ENCODE measurements around the gene BCL11A.
"Not testable (repeated sequence)": the region's sequence is repeated elsewhere in the genome, so short reads cannot be mapped to it uniquely, and the experiment has no call there.

Gene BCL11A

DNA sequence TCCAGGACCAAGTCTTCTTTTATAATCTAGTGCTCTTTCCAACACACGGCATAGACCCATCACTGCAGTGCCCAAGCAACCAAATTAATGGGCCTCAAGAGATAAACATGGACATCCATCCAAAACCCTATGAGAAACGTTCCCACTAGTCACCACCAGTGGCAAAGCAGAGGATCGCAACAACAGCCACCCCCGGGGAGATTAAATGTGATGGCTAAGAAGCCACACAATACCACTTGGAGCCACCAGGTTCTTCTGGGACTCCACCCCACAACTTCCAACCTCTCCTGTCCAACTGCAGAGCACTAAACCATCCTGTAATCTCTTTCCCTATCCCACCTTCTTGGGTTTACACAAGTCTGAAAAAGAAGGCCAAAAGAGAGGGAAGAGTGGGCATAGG is 123.8 kb downstream of the BCL11A start:
- in situ Hi-C loops (cut with MboI; ENCODE audit: low pct_unique_long_range_greater_than_20kb, low sequenced_read_pairs), result no loop called here
- DNase-seq, result no peak

DNA sequence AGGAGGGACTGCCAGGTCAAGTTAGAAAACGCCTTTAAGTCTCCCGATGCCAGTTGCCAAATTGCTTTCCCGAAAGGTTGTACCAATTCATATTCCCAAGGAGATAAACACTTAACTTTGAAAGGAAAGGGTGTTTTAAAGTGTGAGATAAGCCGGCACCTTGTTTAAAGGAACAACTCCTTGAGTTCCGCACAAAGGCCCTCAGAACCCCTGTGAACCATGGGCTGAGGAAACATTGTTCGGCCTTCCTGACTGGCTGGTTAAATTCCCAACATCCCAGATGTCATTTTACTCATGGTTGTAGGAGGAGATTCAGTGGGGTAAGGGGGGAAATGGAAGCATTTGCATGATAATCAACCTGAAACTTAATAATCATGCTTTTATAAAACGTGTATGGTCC is 126.6 kb downstream of the BCL11A start:
- DNase-seq, result no peak
- in situ Hi-C loops (cut with MboI; ENCODE audit: low pct_unique_long_range_greater_than_20kb, low sequenced_read_pairs), result no loop called here

DNA sequence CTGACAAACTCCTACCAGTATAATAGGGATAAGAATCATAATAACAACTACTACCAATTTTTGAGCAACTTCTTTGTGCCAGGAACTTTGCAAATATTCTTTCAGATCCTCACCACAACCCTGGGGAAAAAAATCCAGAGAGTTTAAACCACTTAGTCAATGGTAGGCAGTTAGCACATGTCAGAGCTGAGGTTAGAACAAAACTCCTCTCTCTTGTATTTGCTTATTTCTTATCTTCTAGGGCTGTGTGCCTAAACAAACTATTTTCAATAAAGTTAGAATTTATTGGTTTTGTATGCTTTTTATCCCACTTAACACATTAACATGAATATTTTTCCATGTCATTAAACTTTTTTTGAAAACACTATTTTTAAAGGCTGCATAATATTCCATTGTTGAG is 127.1 kb downstream of the BCL11A start:
- DNase-seq, result no peak
- in situ Hi-C loops (cut with MboI; ENCODE audit: low pct_unique_long_range_greater_than_20kb, low sequenced_read_pairs), result no loop called here

DNA sequence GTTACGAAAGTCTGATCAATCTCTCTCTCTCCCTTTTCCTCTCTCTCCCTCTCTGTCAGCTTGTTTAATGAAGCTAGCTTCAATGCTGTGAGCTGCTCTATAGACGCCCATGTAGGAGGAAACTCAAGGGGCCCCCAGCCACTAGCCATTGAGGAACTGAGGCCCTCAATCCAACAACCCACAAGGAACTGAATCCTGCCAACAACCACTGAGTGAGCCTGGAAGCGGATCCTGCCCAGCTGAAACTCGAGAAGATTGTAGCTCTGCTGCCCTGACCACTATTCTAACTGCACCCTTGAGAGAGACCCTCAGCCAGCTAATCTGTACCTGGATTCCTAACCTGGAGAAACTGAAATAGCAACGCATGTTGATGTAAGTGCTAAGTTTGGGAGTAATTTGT is 129.2 kb downstream of the BCL11A start:
- DNase-seq, result peak; percentile 24
- in situ Hi-C loops (cut with MboI; ENCODE audit: low pct_unique_long_range_greater_than_20kb, low sequenced_read_pairs), result no loop called here

DNA sequence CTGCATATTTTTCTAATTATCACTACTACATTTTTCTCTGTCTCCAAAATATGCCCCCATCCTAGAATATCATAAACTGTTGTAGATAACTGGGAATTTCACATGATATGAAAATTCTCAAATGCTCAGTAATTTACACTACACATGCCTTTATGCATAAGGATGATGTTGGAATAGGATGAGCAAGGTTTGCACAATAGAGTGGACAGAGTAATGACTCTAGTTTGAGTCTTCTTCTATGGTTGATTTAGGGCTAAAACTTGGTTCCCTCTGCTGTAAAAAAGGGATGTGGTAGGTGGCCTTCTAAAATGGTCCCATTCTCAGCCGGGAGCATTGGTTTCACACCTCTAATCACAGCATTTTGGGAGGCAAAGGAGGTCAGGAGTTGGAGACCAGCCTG is 129.9 kb downstream of the BCL11A start:
- in situ Hi-C loops (cut with MboI; ENCODE audit: low pct_unique_long_range_greater_than_20kb, low sequenced_read_pairs), result no loop called here
- DNase-seq, result no peak

DNA sequence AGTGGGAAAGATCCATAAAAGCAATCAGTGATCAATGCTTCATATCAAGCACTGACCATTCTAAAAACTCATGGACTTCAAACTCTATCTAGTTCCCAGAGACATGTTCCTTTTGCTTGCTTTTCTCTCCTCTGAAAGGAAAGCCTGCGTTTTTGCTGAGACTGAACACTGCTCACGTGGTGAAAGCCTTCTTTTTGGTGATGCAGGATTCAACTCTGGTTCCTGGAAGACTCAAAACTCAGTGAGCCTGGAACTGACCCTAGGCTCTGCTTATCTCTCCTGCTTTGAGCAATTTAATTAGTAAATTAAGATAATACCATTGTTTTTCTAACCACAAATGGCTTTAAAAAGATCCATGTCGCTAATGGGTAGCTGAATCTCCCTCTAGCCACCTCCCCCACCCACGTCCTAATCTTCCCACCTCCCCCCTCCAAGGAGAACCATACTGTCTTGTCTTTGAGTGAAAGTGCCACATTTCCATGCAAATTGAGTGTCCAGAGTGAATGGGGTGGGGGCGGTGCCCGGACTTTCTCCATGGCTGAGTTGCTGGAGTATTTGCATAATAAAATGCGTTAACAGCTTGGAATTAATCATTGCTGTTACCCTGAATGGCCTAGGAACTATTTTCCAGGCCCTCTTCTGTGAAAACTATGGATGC is 130.5 kb downstream of the BCL11A start:
- in situ Hi-C loops (cut with MboI; ENCODE audit: low pct_unique_long_range_greater_than_20kb, low sequenced_read_pairs), result no loop called here
- no peak for DNase-seq

DNA sequence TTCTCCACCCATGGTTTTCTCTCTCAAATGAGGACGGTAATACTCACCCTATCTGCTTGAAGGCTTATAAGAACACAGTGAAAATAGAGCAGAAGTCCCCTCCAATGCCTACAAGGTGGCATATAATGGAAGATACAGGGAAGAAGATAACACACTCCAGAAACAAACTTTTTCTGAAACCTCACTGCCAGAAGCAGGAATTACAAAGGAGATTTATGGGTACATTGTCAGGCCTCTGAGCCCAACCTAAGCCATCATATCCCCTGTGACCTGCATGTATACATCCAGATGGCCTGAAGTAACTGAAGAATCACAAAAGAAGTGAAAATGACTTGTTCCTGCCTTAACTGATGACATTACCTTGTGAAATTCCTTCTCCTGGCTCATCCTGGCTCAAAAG is 136.2 kb downstream of the BCL11A start:
- in situ Hi-C loops (cut with MboI; ENCODE audit: low pct_unique_long_range_greater_than_20kb, low sequenced_read_pairs); DNase-seq: not testable (repeated sequence)

DNA sequence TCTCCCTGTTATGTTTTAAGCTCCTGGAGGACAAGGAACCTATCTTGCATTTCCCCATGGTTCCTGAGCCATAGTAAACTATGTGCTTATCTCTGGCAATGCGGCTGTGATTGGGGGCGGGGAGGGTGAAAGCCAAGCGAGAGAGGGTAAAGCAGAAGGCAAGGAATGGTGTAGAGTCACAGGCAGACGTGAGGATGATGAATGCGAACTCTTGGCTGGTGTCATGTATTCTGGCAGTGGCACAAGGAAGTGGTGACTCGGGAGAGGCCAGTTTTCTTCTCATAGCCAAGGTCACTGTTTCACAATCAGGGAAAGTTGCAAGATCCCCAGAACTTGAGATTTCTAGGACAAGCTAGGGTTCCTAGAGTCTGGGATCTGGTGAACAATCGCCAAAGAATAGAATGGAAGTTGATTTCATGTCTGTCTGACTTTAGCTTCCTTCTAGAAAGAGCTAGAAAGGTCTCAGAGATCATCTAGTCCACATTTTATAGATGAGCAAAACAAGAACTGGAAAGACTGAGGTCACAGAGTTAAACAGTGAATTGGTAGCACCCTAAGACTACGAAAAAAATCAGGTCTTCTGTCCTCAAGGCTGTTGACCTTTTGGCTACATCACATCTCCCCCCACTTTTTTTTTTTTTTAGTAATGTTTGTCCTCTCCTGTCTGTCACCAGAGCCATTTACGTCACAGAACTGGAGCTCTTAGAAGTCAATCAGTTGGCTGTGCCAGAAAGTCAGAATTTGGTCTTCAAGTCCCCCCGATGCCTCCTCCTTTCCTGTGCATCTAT is 137.0 kb downstream of the BCL11A start:
- in situ Hi-C loops (cut with MboI; ENCODE audit: low pct_unique_long_range_greater_than_20kb, low sequenced_read_pairs), result no loop called here
- no peak for DNase-seq

DNA sequence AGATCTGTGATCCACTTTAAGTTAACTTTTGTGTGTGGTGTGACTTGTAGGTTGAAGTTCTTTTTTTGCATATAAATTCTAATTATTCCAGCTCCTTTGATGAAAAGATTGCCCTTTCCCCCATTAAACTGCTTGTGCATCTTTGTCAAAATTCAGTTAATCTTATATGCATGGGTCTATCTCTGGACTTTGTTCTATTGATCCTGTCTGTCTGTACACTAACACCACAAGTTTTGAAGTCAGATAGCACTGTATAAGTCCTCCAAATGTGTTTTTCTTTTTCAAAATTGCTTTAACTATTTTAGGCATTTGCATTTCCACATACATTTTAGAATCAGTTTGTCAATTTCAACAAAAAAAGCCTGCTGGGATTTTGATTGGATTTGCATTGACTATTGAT is 137.6 kb downstream of the BCL11A start:
- no peak for DNase-seq
- in situ Hi-C loops (cut with MboI; ENCODE audit: low pct_unique_long_range_greater_than_20kb, low sequenced_read_pairs), result no loop called here

DNA sequence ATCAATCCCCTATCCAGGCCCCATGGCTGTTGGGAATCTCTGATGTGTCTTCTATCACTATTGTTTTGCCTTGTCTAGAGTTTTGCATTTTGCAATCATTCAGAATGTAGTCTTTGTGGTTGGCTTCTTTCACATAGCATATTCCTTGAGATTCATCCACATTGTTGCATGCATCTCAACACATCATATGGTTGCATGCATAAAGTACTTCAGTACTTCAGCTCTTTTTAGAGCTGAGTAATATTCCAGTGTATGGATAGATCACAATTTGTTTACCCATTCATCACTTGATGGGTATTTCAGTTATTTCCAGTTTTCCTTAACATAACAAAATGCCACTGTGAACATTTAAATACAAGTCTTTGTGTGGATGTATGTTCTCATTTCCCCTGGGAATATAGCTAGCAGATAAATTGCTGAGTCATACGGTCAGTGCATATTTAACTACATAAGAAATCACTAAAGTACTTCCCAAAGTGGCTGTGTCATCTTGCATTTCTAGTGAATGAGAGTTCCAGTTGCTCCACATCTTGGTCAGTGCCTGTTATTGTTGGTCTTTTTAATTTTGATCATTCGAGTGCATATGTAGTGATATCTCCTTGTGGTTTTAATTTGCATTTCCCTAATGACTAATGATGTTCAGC is 138.8 kb downstream of the BCL11A start:
- in situ Hi-C loops (cut with MboI; ENCODE audit: low pct_unique_long_range_greater_than_20kb, low sequenced_read_pairs), result no loop called here
- no peak for DNase-seq

DNA sequence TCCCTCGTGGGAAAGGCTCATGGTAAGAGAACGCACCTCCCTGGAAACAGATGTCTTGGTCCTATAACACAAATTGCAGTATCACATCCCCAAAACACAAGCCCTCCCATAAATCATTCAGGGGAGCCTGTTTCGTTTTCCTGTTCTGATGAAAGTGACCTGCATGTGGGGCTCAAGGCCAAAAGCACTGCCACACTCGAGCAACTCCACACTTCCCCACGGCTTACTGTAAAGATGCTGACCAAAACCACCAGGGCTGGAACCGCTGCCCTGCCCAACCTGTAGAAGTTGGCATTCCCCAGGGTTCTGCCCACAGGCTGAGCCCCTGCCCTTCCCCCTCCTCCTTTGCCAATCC is 139.7 kb downstream of the BCL11A start:
- in situ Hi-C loops (cut with MboI; ENCODE audit: low pct_unique_long_range_greater_than_20kb, low sequenced_read_pairs), result no loop called here
- DNase-seq, result peak; percentile 69

DNA sequence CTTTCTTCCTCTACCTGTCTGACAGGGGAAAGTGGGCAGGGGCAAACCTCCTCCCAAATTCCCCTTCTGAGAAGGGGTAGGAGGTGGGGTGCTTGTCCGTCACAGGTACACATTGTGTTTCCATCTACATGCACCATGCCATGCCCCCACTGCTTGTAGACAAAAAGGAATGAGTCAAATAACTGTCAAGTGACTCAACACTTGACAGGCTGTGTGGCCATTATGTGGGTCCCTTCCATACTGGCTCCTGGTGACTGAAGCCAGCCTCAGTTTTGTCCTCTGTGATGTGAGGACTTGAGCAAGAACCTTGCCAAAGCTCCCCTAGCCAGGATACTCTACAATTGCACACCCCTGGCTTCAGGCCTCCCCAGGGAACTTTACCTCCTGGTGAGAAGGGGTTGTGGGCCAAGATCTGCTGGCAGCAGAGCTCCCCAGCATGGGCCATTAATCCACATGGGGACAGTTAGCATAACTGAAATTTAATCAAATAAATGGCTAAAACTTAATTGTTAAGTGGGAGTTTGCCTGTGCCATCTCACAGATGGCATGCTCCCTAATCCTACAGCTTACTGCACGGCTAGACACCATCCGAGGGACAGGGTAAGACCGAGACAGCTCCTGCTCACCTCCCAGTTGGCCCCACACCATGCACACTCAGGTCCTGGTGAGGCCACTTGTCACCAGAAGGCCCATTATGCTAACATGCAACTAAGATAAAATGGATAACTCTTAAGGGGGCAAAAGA is 140.2 kb downstream of the BCL11A start:
- in situ Hi-C loops (cut with MboI; ENCODE audit: low pct_unique_long_range_greater_than_20kb, low sequenced_read_pairs), result no loop called here
- no peak for DNase-seq

DNA sequence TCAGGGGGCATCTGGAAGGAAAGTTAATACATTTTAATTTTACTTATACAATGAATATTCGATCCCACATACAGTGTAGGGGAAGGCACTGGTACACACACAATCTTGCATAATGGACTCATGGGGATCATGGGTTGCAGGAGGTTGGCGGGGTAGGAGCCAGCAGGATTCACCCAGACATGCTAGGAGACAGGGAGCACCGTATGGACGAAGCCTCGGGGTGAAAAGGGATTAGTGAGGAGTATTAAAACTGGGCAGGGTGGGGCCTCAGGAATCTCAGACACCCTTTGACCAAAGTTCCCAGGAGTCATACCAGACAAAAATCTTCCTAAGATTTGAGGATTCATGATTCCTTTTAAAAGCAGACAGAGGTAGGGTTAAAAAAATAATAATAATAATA is 140.8 kb downstream of the BCL11A start:
- DNase-seq, result no peak
- in situ Hi-C loops (cut with MboI; ENCODE audit: low pct_unique_long_range_greater_than_20kb, low sequenced_read_pairs), result no loop called here

DNA sequence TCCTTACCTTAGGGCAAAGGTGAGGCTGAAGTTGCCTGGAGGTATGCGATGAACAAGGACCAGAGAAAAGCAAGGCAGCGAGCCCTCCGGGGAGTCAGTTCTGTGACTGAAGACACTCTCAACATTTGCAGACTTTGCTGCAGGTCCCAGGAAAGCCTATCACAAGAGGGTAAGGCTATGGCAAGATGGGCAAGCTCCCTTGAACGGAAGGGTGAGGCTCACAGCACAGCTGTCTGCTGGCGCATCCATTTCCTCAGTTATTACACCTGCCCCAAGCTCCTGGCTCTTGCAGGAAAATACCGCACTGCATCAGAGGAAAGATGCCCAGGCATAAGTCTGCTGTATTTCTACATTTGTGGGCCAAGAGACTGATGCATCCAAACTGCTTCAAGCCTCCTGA is 141.4 kb downstream of the BCL11A start:
- in situ Hi-C loops (cut with MboI; ENCODE audit: low pct_unique_long_range_greater_than_20kb, low sequenced_read_pairs), result no loop called here
- DNase-seq, result no peak

DNA sequence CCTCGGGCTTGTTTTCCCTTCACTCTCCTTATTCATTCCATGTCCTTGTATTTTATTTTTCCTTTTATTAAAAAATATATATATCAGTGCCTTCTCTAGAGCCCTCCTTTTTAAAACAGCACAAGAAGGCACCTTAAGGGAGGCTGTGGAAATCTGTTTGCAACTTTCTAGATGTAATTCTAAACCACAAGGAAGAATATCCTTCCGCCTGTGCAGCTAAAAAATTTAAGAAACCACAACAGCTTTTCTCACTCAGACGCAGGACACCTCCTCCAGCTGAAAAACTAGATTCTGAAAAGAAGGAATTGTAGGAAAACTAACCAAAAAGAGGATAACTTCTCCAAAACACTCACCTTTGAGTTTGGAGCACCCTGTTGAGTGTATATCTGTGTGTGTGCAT is 142.2 kb downstream of the BCL11A start:
- in situ Hi-C loops (cut with MboI; ENCODE audit: low pct_unique_long_range_greater_than_20kb, low sequenced_read_pairs), result no loop called here

DNA sequence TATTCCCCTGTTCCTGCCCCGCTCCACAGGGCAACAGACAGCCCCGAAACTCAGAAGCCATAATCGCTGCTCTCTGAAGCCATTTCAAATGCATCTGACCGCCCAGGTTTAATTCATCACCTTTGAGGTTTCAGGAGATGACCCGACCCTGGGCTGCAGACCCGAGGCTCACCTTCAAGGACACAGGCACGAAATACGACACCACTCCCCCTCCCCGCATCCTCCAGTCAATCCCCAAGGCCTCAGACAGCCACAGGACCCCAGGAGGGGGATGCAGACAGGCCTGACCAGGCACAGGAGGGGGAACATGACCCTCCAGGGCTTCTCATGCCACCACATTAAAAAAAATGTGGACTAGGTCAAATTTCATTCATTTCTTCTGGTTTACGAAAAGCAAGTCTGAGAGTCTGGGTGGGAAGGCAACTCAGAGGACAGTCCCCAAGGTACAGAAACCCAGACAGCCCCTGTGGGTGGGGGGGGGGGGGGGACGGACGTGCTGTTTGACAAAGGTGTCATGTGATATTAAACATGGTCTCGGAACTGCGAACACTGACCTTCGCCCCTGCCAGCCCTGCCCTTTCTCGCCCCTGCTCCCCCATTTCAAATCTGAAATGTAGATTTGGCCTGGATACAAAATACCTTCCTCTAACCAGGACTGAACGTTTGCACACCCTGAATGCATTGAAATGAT is 142.9 kb downstream of the BCL11A start:
- in situ Hi-C loops (cut with MboI; ENCODE audit: low pct_unique_long_range_greater_than_20kb, low sequenced_read_pairs), result no loop called here
- DNase-seq, result no peak

More for the DNA sequence above, 142.2 kb downstream of the BCL11A start:
- peak; percentile 60 for DNase-seq

DNA sequence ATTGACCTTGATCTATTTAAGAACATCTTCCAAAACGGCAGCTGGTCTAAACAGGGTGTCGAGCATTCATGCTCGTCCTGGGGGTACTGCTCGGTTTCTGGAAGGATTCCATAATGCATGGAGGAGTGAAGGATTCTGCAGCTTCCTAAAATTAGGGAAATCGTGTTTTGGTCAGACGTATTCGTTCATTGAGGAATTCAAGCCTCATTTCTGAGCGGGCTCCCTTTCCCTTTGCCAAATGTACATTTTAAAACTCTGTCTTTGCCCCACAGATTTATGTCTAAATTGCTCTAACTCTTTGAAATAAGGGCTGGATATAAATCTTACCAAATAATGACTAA is 144.0 kb downstream of the BCL11A start:
- in situ Hi-C loops (cut with MboI; ENCODE audit: low pct_unique_long_range_greater_than_20kb, low sequenced_read_pairs), result no loop called here
- no peak for DNase-seq

DNA sequence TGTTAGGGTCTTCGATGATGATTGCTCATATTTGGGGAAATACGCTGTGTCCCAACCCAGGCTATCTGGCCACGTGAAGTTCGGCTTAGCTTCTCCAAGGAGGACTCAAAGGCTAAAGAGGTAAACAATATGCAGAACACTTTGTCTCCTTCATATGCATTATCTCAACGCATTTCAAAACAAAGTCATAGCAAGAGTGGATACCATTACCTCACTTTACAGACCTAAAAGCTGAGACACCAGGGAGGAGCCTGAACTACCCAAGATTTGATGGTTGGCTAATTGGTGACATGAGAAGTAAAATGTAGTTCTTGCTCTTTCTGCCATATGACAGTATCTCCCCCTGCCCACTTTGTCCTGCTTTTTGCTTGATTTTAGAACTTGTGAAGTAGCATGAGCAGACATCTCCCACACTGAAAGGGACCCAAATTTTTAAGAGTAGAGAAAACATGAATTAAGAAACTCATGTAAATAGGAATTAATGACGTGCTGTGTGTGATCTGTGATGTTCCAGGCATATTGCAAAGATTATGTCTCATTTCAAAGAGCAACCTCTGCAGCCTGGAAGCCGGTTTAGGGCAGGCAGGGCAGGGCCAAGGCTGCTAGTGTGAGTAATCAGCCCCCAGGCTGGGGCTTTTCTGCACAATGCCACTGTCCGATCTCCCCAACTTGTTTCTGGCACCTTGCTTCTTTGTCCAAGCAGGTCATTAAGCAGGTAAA is 144.5 kb downstream of the BCL11A start:
- DNase-seq, result no peak
- in situ Hi-C loops (cut with MboI; ENCODE audit: low pct_unique_long_range_greater_than_20kb, low sequenced_read_pairs), result no loop called here

DNA sequence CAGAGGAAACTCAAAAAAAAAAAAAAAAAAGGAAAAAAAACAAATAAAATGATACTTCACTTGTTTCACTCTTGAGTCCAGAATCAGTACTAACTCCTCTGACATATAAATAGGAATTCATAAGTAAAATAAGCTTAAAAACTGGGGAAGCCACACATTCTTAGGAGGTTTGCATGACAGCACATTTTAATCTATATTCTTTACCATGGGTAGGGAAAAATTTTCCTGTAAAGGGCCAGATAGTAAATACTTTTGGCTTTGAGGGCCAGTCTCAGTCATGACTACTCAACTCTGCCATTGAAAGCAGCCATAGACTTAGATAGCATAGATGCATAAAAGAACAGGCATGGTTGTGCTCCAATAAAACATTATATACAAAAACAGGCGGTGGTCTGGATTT is 145.2 kb downstream of the BCL11A start:
- in situ Hi-C loops (cut with MboI; ENCODE audit: low pct_unique_long_range_greater_than_20kb, low sequenced_read_pairs), result no loop called here

More for the DNA sequence above, 145.2 kb downstream of the BCL11A start:
- no peak for DNase-seq

Measured in KBM-7 (cell line).